Keratinocyte (primary cell): ENCODE results near the gene OLFML2A. TPM values are rescaled to one million over a fixed set of nuclear protein-coding genes. Genes with fewer than 3 reads are reported as not detected.
A peak's percentile ranks its signal among the peaks of the same experiment; 100 is the strongest.

Experiments
- DNase-seq: peaks from one replicate; pipeline ENCODE4 v3.0.0-alpha.2; 2011; ENCODE audit warnings: low read depth, missing footprints, low spot score
- FAIRE-seq: peaks from 2 replicates; lab custom pipeline; 2011; peaks lifted over from hg19 to GRCh38; lab: Jason Lieb, UNC
- H2AFZ ChIP-seq: 2 replicates; pipeline ENCODE4 v1.6.0; 2012; ENCODE audit warnings: low read length, control low read depth, inconsistent platforms; ENCODE audit not compliant: control insufficient read depth
- H3K27ac ChIP-seq: 2 replicates; pipeline ENCODE4 v1.5.1; 2011; ENCODE audit warnings: low read length; ENCODE audit not compliant: control insufficient read depth, insufficient read depth
- H3K27me3 ChIP-seq: 3 replicates; pipeline ENCODE4 v1.6.0; 2011; ENCODE audit warnings: low read length; ENCODE audit not compliant: control insufficient read depth, insufficient read depth; ENCODE audit errors: extremely low read depth
- H3K36me3 ChIP-seq, 2 experiments: 2 replicates in 1 of 2; 3 replicates in 1 of 2; pipeline ENCODE4 v1.5.1; 2011; ENCODE audit warnings: low read length in 2 of 2, mild to moderate bottlenecking in 1 of 2; ENCODE audit not compliant: control insufficient read depth in 2 of 2, insufficient read depth in 2 of 2; ENCODE audit errors: extremely low read depth in 1 of 2
- H3K4me1 ChIP-seq: 3 replicates; pipeline ENCODE4 v1.5.1; 2011; ENCODE audit warnings: low read length; ENCODE audit not compliant: control insufficient read depth, insufficient read depth; ENCODE audit errors: extremely low read depth
- H3K4me2 ChIP-seq: 3 replicates; pipeline ENCODE4 v1.6.0; 2011; ENCODE audit warnings: low read depth, low read length; ENCODE audit not compliant: control insufficient read depth, insufficient read depth; ENCODE audit errors: extremely low read depth
- H3K4me3 ChIP-seq, 3 experiments: fragments of 200-600 bp in 1 of 3; sonication (generic) in 1 of 3; 2 replicates in 2 of 3; 3 replicates in 1 of 3; pipeline ENCODE4 v1.5.1; 2011 to 2016; ENCODE audit warnings: low read length in 3 of 3, mild to moderate bottlenecking in 3 of 3, control low read depth in 2 of 3, inconsistent platforms in 1 of 3, low read depth in 1 of 3, mixed read lengths in 1 of 3, mixed run types in 1 of 3, moderate library complexity in 1 of 3; ENCODE audit not compliant: control insufficient read depth in 2 of 3, insufficient read depth in 2 of 3; ENCODE audit errors: extremely low read depth in 1 of 3
- H3K79me2 ChIP-seq: 2 replicates; pipeline ENCODE4 v1.6.0; 2012; ENCODE audit warnings: low read length; ENCODE audit not compliant: control insufficient read depth, insufficient read depth
- H3K9ac ChIP-seq: 3 replicates; pipeline ENCODE4 v1.6.0; 2011; ENCODE audit warnings: low read length; ENCODE audit not compliant: control insufficient read depth, insufficient read depth; ENCODE audit errors: extremely low read depth
- H3K9me1 ChIP-seq: 3 replicates; pipeline ENCODE4 v1.6.0; 2011; ENCODE audit warnings: low read length; ENCODE audit not compliant: control insufficient read depth, insufficient read depth; ENCODE audit errors: extremely low read depth
- H3K9me3 ChIP-seq: 2 replicates; pipeline ENCODE4 v1.5.1; 2012; ENCODE audit warnings: low read depth, low read length; ENCODE audit not compliant: control insufficient read depth
- H4K20me1 ChIP-seq: 3 replicates; pipeline ENCODE4 v1.6.0; 2011; ENCODE audit warnings: low read length; ENCODE audit not compliant: control insufficient read depth, insufficient read depth; ENCODE audit errors: extremely low read depth
- CTCF ChIP-seq, 3 experiments: IDR thresholded peaks in 1 of 3; conservative IDR thresholded peaks in 1 of 3; optimal IDR thresholded peaks in 1 of 3; 2 replicates in 2 of 3; 3 replicates in 1 of 3; pipeline versions ENCODE3 to v1.5.1; 2011; ENCODE audit warnings: low read length in 3 of 3, mild to moderate bottlenecking in 3 of 3, moderate library complexity in 2 of 3, control low read depth in 1 of 3, inconsistent platforms in 1 of 3; ENCODE audit not compliant: insufficient read depth in 2 of 3; ENCODE audit errors: extremely low read depth in 1 of 3
- EZH2 ChIP-seq: IDR thresholded peaks from one replicate; pipeline ENCODE4 v1.6.1; 2012; ENCODE audit warnings: inconsistent platforms, mild to moderate bottlenecking, low read length, moderate library complexity
- dilution Hi-C: fragments of 300-500 bp; cut with MboI; formaldehyde crosslinking; loops from one replicate; pipeline ENCODE4 v1.7.0; 2020; ENCODE audit warnings: low sequenced_read_pairs; ENCODE audit not compliant: extremely low pct_ligation_motif_present
- polyA plus RNA-seq, 5 experiments: library from polyadenylated mRNA; depleted of rRNA in 3 of 5; stranded (reverse) in 3 of 5; stranded (forward) in 1 of 5; unstranded in 1 of 5; fragments of >200 nt; gene quantifications; 1 replicate in 1 of 5; 2 replicates in 3 of 5; 3 replicates in 1 of 5; pipeline versions ENCODE4 v1.2.1 to v1.2.3, GENCODE V29; 2011 to 2012; ENCODE audit warnings: missing spikeins in 2 of 5, low read depth in 1 of 5, low replicate concordance in 1 of 5

Gene OLFML2A
- polyA plus RNA-seq, 1 donor (not counting 4 experiments of a cell fraction or from before 2014, with no cell fraction given): 1.1 TPM

- H3K27ac ChIP-seq: peak overlapping the region; percentile 67
- dilution Hi-C loops: no loop called here
- H3K27me3 ChIP-seq: no peaks in the 10 kb centered on the region
- DNase-seq (peak; percentile 49), FAIRE-seq (peak; percentile 34)
- peaks cover 49% of the 10 kb centered on the region for H3K4me1 ChIP-seq
- H3K9me1 ChIP-seq: no peaks in the 10 kb centered on the region
- no peak overlapping the region for H3K4me3 ChIP-seq
- peak overlapping the region; percentile 46 for H3K4me2 ChIP-seq
- no peaks in the 10 kb centered on the region for H3K79me2 ChIP-seq
- no peak for TF ChIP-seq EZH2
- no peak for TF ChIP-seq CTCF (optimal IDR thresholded peaks at IDR 0.05 in 1 of 3, IDR thresholded peaks at IDR 0.05 in 1 of 3, conservative IDR thresholded peaks at IDR 0.05 in 1 of 3; ENCODE audit: extremely low read depth in 1 of 3, insufficient read depth in 2 of 3, low read length in 3 of 3)
- H2AFZ ChIP-seq: peak overlapping the region; percentile 31
- peak overlapping the region; percentile 58 for H3K9ac ChIP-seq
- H3K36me3 ChIP-seq: no peaks in the 10 kb centered on the region
- no peaks in the 10 kb centered on the region for H4K20me1 ChIP-seq
- no peaks in the 10 kb centered on the region for H3K9me3 ChIP-seq
Measured at GRCh38 chr9:124810663-124811355, 33.9 kb downstream of the OLFML2A start.

DNA sequence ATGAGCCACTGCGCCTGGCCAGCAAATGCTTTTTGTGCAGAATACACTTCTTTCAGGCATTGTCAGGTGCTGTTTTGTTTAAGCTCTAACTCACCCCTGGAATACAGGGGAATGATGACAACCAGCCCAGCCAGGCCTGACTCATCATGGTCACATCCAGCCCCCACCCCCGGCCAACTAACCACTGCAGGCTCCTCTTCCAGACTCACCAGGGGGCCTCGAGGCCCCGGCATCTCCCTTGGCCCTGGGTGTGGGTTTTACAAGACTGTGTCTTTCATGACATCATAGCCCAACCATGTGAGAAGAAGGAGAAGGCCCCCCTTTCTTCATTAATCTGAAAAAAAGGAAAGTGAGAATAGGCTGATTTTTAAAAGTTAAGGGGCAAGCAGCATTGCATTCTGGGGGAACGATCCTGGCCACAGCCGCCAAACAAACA is 35.5 kb downstream of the OLFML2A start:
- Histone ChIP-seq H3K4me3 (no peak overlapping the region), H3K27ac (no peak overlapping the region), H3K9me1 (no peaks in the 10 kb centered on the region), H3K79me2 (no peaks in the 10 kb centered on the region), H3K4me2 (peak overlapping the region; percentile 3), H3K4me1 (peaks cover 49% of the 10 kb centered on the region), H4K20me1 (no peaks in the 10 kb centered on the region), H3K27me3 (no peaks in the 10 kb centered on the region), H3K36me3 (no peaks in the 10 kb centered on the region), H2AFZ (no peak overlapping the region), H3K9ac (no peak overlapping the region), H3K9me3 (no peaks in the 10 kb centered on the region)
- FAIRE-seq (peak; percentile 55), DNase-seq (no peak)
- dilution Hi-C loops: no loop called here
- TF ChIP-seq EZH2: no peak
- TF ChIP-seq CTCF (optimal IDR thresholded peaks at IDR 0.05 in 1 of 3, IDR thresholded peaks at IDR 0.05 in 1 of 3, conservative IDR thresholded peaks at IDR 0.05 in 1 of 3; ENCODE audit: extremely low read depth in 1 of 3, insufficient read depth in 2 of 3, low read length in 3 of 3): no peak
